ENCODE results near the gene EFNA3.

- peak; percentile 34 for TF ChIP-seq CTCF (conservative IDR thresholded peaks at IDR 0.05; ENCODE audit: low read depth, low read length)
- TF ChIP-seq RAD21 (IDR thresholded peaks at IDR 0.05; ENCODE audit: low read length) = peak; percentile 24; the same call in 1 of the 2 replicates
- TF ChIP-seq POLR2A (IDR thresholded peaks at IDR 0.05; ENCODE audit: low read depth, low read length) = no peak
- TF ChIP-seq CEBPB (IDR thresholded peaks at IDR 0.05; ENCODE audit: low read depth, low read length) = no peak
- no peak for TF ChIP-seq SMC3 (IDR thresholded peaks at IDR 0.05; ENCODE audit: low read depth, low read length)
- TF ChIP-seq MAZ (IDR thresholded peaks at IDR 0.05; ENCODE audit: borderline replicate concordance, low read depth, low read length) = no peak
- TF ChIP-seq MAFK (IDR thresholded peaks at IDR 0.05; ENCODE audit: low read depth, low read length) = no peak
- no peak for TF ChIP-seq MXI1 (IDR thresholded peaks at IDR 0.05; ENCODE audit: borderline replicate concordance, low read depth, low read length)
- no peak for TF ChIP-seq CHD1 (IDR thresholded peaks at IDR 0.05; ENCODE audit: low read depth, low read length)
- no peak for TF ChIP-seq BHLHE40 (IDR thresholded peaks at IDR 0.05; ENCODE audit: low read depth, low read length)
- no peak for TF ChIP-seq FOS (IDR thresholded peaks at IDR 0.05; ENCODE audit: low read depth, low read length)
- no peak for TF ChIP-seq USF2 (IDR thresholded peaks at IDR 0.05; ENCODE audit: low read depth, low read length)
Measured at GRCh38 chr1:155083865-155084721, 5.5 kb downstream of the EFNA3 start.
